DMS114 treated with DMSO at 0.1 percent for 48 hours (cell line): Measurements from ENCODE around the gene IRF2.
A peak's percentile ranks its signal among the peaks of the same experiment; 100 is the strongest.
"Not testable (repeated sequence)": the region's sequence is repeated elsewhere in the genome, so short reads cannot be mapped to it uniquely, and the experiment has no call there.

Experiments used
- DNase-seq: peaks from one replicate; lab custom pipeline; 2025; ENCODE audit not compliant: unreplicated experiment; lab: John Stamatoyannopoulos, UW

Gene IRF2

GRCh38 chr4:184349283-184350039 lies 124.9 kb downstream of the IRF2 start:
- no peak for DNase-seq

- DNase-seq, result no peak
These were observed 125.8 kb downstream of the IRF2 start for GRCh38 chr4:184348311-184349233.

GRCh38 chr4:184347251-184348239 lies 126.8 kb downstream of the IRF2 start:
- no peak for DNase-seq

- DNase-seq, result no peak
These were observed 127.7 kb downstream of the IRF2 start for GRCh38 chr4:184346682-184347081.

GRCh38 chr4:184346273-184346672 lies 128.1 kb downstream of the IRF2 start:
- DNase-seq, result not testable (repeated sequence)

- DNase-seq, result no peak
These were observed 128.8 kb downstream of the IRF2 start for GRCh38 chr4:184345573-184345922.

- DNase-seq, result no peak
These were observed 129.3 kb downstream of the IRF2 start for GRCh38 chr4:184344899-184345572.

GRCh38 chr4:184344435-184344834 lies 129.9 kb downstream of the IRF2 start:
- no peak for DNase-seq

GRCh38 chr4:184343502-184344177 lies 130.7 kb downstream of the IRF2 start:
- peak; percentile 65 for DNase-seq

GRCh38 chr4:184342857-184343237 lies 131.5 kb downstream of the IRF2 start:
- not testable (repeated sequence) for DNase-seq

- DNase-seq, result no peak
These were observed 132.0 kb downstream of the IRF2 start for GRCh38 chr4:184342167-184342856.

- DNase-seq, result not testable (repeated sequence)
These were observed 134.8 kb downstream of the IRF2 start for GRCh38 chr4:184339398-184340193.

- DNase-seq, result no peak
These were observed 136.4 kb downstream of the IRF2 start for GRCh38 chr4:184337907-184338306.
